SK-N-SH (cell line): ENCODE measurements around the gene IGF2BP3. TPM values are rescaled to one million over a fixed set of nuclear protein-coding genes. Genes with fewer than 3 reads are reported as not detected.
"Not testable (repeated sequence)": the region's sequence is repeated elsewhere in the genome, so short reads cannot be mapped to it uniquely, and the experiment has no call there.

Experiments
- CTCF ChIA-PET: fragments of 300-600, 350-600 bp; formaldehyde crosslinking; extraction: SDS; loops from one replicate; lab custom pipeline; 2021; lab: Yijun Ruan, JAX
- POLR2A ChIA-PET: fragments of 350-600 bp; sonication (Branson Sonifier 250); formaldehyde crosslinking; extraction: SDS; loops from one replicate; lab custom pipeline; 2020; ENCODE audit warnings: antibody characterized with exemption, inconsistent platforms; lab: Yijun Ruan, JAX
- DNase-seq: peaks from one replicate; pipeline ENCODE4 v3.0.0; 2012
- H2AFZ ChIP-seq: fragments of 200-600 bp; sonication (generic); 2 replicates; pipeline ENCODE4 v1.8.1; 2016; ENCODE audit warnings: antibody characterized with exemption, mild to moderate bottlenecking, low read depth
- H3F3A ChIP-seq: fragments of 200-600 bp; sonication (generic); replicated peaks from 2 replicates; pipeline ENCODE3; 2016; ENCODE audit warnings: antibody characterized with exemption, mild to moderate bottlenecking; ENCODE audit not compliant: insufficient read depth
- H3K27ac ChIP-seq, 2 experiments: fragments of 200-500 bp in 1 of 2; fragments of 200-600 bp in 1 of 2; sonication (Bioruptor generic) in 1 of 2; sonication (generic), shearing (Covaris generic) in 1 of 2; 2 replicates each; pipeline versions ENCODE4 v1.5.1 to v1.6.1; 2014 to 2016; ENCODE audit warnings: low read depth in 2 of 2, inconsistent platforms in 1 of 2, low read length in 1 of 2, mild to moderate bottlenecking in 1 of 2, mixed read lengths in 1 of 2
- H3K27me3 ChIP-seq: fragments of 200-600 bp; sonication (generic), shearing (Covaris generic); 2 replicates; pipeline ENCODE4 v1.6.1; 2016; ENCODE audit warnings: mixed run types; ENCODE audit not compliant: insufficient read depth
- H3K36me3 ChIP-seq, 2 experiments: fragments of 200-500 bp in 1 of 2; fragments of 200-600 bp in 1 of 2; sonication (Bioruptor generic) in 1 of 2; sonication (generic) in 1 of 2; replicated peaks in 1 of 2; 2 replicates each; pipeline versions ENCODE3 to v1.5.1; 2014 to 2016; ENCODE audit warnings: low read length in 1 of 2, mild to moderate bottlenecking in 1 of 2; ENCODE audit not compliant: insufficient read depth in 2 of 2, control insufficient read depth in 1 of 2
- H3K4me1 ChIP-seq, 2 experiments: fragments of 200-500 bp in 1 of 2; fragments of 200-600 bp in 1 of 2; sonication (Bioruptor generic) in 1 of 2; sonication (generic), shearing (Covaris generic) in 1 of 2; 2 replicates each; pipeline versions ENCODE4 v1.5.1 to v1.6.1; 2014 to 2016; ENCODE audit warnings: low read depth in 1 of 2, low read length in 1 of 2, mixed run types in 1 of 2; ENCODE audit not compliant: insufficient read depth in 2 of 2, control insufficient read depth in 1 of 2
- H3K4me2 ChIP-seq: fragments of 200-600 bp; sonication (generic), shearing (Covaris generic); 2 replicates; pipeline ENCODE4 v1.6.1; 2017; ENCODE audit warnings: mixed run types
- H3K4me3 ChIP-seq, 2 experiments: fragments of 200-500 bp in 1 of 2; fragments of 200-600 bp in 1 of 2; sonication (Bioruptor generic) in 1 of 2; sonication (generic), shearing (Covaris generic) in 1 of 2; 2 replicates each; pipeline versions ENCODE4 v1.5.1 to v1.8.1; 2014 to 2016; ENCODE audit warnings: low read depth in 2 of 2, inconsistent platforms in 1 of 2, low read length in 1 of 2, mild to moderate bottlenecking in 1 of 2, mixed read lengths in 1 of 2, moderate library complexity in 1 of 2
- H3K79me2 ChIP-seq: fragments of 200-600 bp; sonication (generic); 2 replicates; pipeline ENCODE4 v1.8.1; 2017; ENCODE audit warnings: mild to moderate bottlenecking; ENCODE audit not compliant: insufficient read depth
- H3K9ac ChIP-seq: fragments of 200-600 bp; sonication (generic); 2 replicates; pipeline ENCODE4 v1.6.1; 2017; ENCODE audit warnings: mixed run types
- H3K9me2 ChIP-seq: fragments of 200-600 bp; sonication (generic); 2 replicates; pipeline ENCODE4 v1.6.1; 2017; ENCODE audit warnings: mixed run types
- H3K9me3 ChIP-seq: fragments of 200-600 bp; sonication (generic); 2 replicates; pipeline ENCODE4 v1.6.1; 2017; ENCODE audit warnings: mixed run types, mild to moderate bottlenecking, moderate library complexity
- H4K20me1 ChIP-seq: fragments of 200-600 bp; sonication (generic); 2 replicates; pipeline ENCODE4 v1.6.1; 2017; ENCODE audit warnings: mild to moderate bottlenecking, mixed run types; ENCODE audit not compliant: insufficient read depth
- EP300 ChIP-seq, 2 experiments: IDR thresholded peaks; 2 replicates each; pipeline versions ENCODE4 v1.4.0 to v1.6.1; 2012; ENCODE audit warnings: borderline replicate concordance in 1 of 2, low read depth in 1 of 2, low read length in 1 of 2
- FOXM1 ChIP-seq: IDR thresholded peaks from 2 replicates; pipeline ENCODE4 v1.4.0; 2012; ENCODE audit warnings: low read depth, mild to moderate bottlenecking
- GATA2 ChIP-seq: sonication (generic); formaldehyde crosslinking; IDR thresholded peaks from 2 replicates; pipeline ENCODE4 v1.5.0; 2020; ENCODE audit warnings: mild to moderate bottlenecking, missing genetic modification reagents
- POLR2AphosphoS5 ChIP-seq: IDR thresholded peaks from 2 replicates; pipeline ENCODE4 v1.6.1; 2012; ENCODE audit warnings: low read depth, low read length
- RFX5 ChIP-seq: IDR thresholded peaks from 2 replicates; pipeline ENCODE4 v1.6.1; 2012; ENCODE audit warnings: mild to moderate bottlenecking, improper control_type of control experiment, low read length
- WGBS: methylation state at CpG from one replicate; pipeline ENCODE4 v1.1.6; 2017; ENCODE audit warnings: low lambda C conversion rate; 5-methylcytosine and 5-hydroxymethylcytosine counted together
- polyA plus RNA-seq, 3 experiments: library from polyadenylated mRNA; depleted of rRNA; stranded (reverse); fragments of >200 nt; gene quantifications; 2 replicates each; pipeline ENCODE4 v1.2.3, GENCODE V29; 2012
- TF ChIP-seq, protein P1 (sequence below): IDR thresholded peaks from 2 replicates; pipeline ENCODE4 v1.4.0; 2012; ENCODE audit warnings: low read depth

The IGF2BP3 gene
- polyA plus RNA-seq, 1 of the 3 experiments (the other 2 are of a cell fraction), result 34.4 TPM

DNA sequence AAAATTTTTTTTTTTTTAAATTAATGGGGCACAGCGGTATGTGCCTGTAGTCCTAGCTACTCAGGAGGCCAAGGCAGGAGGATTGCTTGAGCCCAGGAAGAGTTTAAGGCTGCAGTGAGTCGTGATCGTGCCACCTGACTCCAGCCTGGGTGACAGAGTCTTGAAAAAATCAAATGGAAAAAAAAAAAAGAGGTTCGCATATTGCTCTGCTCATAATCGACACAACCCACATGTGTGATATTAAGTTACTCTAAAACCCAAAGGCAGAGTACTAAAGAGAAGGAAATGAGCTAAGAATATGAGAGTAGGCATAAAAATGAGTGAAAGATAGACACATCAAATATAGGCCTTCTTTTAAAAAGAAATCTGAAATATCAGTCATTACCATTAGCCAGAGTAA, 66.3 kb downstream of the IGF2BP3 start:
- H3K4me1 ChIP-seq, result peaks cover 0 to 2% of the 10 kb centered on the region in 2 experiments; a peak in 2 of 4 replicates
- H3K9ac ChIP-seq, result no peak overlapping the region
- no peak for TF ChIP-seq EP300 (IDR thresholded peaks at IDR 0.05; ENCODE audit: borderline replicate concordance in 1 of 2, low read depth in 1 of 2, low read length in 1 of 2)
- TF ChIP-seq, protein P1, sequence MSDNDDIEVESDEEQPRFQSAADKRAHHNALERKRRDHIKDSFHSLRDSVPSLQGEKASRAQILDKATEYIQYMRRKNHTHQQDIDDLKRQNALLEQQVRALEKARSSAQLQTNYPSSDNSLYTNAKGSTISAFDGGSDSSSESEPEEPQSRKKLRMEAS, result no peak
- TF ChIP-seq POLR2AphosphoS5, result no peak
- TF ChIP-seq RFX5, result no peak
- H3K4me2 ChIP-seq, result no peak overlapping the region
- ChIA-PET POLR2A (no interaction called here), CTCF (interaction anchor here (1.0 kb wide), 1 partner anchor 127 kb away, joined by 3 read pairs; no protein-coding TSS in a partner anchor)
- H3F3A ChIP-seq, result peaks cover 15% of the 10 kb centered on the region
- WGBS, result 97% methylated on average over 5 of the region's 5 CpGs
- no peak overlapping the region for H3K27ac ChIP-seq
- DNase-seq, result no peak
- no peaks in the 10 kb centered on the region for H3K27me3 ChIP-seq
- no peak overlapping the region for H2AFZ ChIP-seq
- peaks cover 6% of the 10 kb centered on the region; the same call in 1 of the 2 replicates for H3K9me3 ChIP-seq
- no peak overlapping the region for H3K4me3 ChIP-seq
- peaks cover 52 to 72% of the 10 kb centered on the region in 2 experiments for H3K36me3 ChIP-seq
- H3K79me2 ChIP-seq, result peaks cover 93% of the 10 kb centered on the region
- H4K20me1 ChIP-seq, result peaks cover 11% of the 10 kb centered on the region
- H3K9me2 ChIP-seq, result no peaks in the 10 kb centered on the region

DNA sequence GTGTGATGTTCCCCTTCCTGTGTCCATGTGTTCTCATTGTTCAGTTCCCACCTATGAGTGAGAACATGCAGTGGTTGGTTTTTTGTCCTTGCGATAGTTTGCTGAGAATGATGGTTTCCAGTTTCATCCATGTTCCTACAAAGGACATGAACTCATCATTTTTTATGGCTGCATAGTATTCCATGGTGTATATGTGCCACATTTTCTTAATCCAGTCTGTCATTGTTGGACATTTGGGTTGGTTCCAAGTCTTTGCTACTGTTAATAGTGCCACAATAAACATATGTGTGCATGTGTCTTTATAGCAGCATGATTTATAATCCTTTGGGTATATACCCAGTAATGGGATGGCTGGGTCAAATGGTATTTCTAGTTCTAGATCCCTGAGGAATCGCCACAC, 72.2 kb downstream of the IGF2BP3 start:
- H3K4me3 ChIP-seq, H3K9ac ChIP-seq, H3K27ac ChIP-seq, H3K4me2 ChIP-seq, H2AFZ ChIP-seq, H3K9me3 ChIP-seq, CTCF ChIA-PET, DNase-seq, POLR2A ChIA-PET, H3K9me2 ChIP-seq, H3K27me3 ChIP-seq: not testable (repeated sequence)
- peaks cover 31% of the 10 kb centered on the region for H4K20me1 ChIP-seq
- H3K36me3 ChIP-seq, result peaks cover 30 to 48% of the 10 kb centered on the region in 2 experiments
- WGBS, result 93% methylated on average over 2 of the region's 2 CpGs
- peaks cover 87% of the 10 kb centered on the region for H3K79me2 ChIP-seq
- peaks cover 0 to 27% of the 10 kb centered on the region in 2 experiments; a peak in 2 of 4 replicates for H3K4me1 ChIP-seq
- peaks cover 10% of the 10 kb centered on the region for H3F3A ChIP-seq

DNA sequence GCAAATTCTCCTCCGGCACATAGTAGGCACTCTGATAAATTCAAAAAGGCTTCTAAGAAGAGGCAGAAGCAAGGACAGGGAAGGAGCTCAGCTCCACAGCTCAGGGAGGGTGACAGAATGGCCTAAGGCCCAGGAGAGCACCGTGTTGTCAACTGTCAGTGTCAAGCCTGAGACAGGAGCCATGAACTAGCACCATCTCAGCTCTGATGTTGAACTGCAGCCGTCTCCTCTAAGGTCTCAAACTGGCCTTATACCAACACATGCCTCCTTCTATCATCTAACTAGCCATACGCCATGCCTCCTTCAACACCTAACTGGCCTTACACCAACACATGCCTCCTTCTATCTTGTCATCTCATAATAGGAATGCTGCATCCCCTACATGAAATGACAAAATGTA, 73.0 kb downstream of the IGF2BP3 start:
- ChIA-PET POLR2A (no interaction called here), CTCF (interaction anchor here (0.7 to 1.3 kb wide), 2 partner anchors 39 to 54 kb away, joined by 3 read pairs; no protein-coding TSS in a partner anchor)
- Histone ChIP-seq H3K9me2 (no peaks in the 10 kb centered on the region), H2AFZ (no peak overlapping the region), H3K4me3 (no peak overlapping the region), H3K36me3 (peaks cover 25 to 40% of the 10 kb centered on the region in 2 experiments), H3K9ac (no peak overlapping the region), H3K9me3 (no peaks in the 10 kb centered on the region), H3F3A (peaks cover 6% of the 10 kb centered on the region), H3K4me1 (peaks cover 0 to 27% of the 10 kb centered on the region in 2 experiments; a peak in 2 of 4 replicates), H3K27me3 (no peaks in the 10 kb centered on the region), H4K20me1 (peaks cover 31% of the 10 kb centered on the region), H3K27ac (peak overlapping the region in 1 of 2 experiments; percentile 36; a peak in 1 of 4 replicates), H3K79me2 (peaks cover 85% of the 10 kb centered on the region), H3K4me2 (no peak overlapping the region)
- no peak for DNase-seq
- no peak for TF ChIP-seq GATA2 (CRISPR knock-in tag)
- TF ChIP-seq FOXM1, result no peak
- 90% methylated on average over 4 of the region's 4 CpGs for WGBS
